Tongue (tissue), 2 donors: ENCODE data around the gene THBS3. TPM values are rescaled to one million over a fixed set of nuclear protein-coding genes. Genes with fewer than 3 reads are reported as not detected.

Source experiments
- DNase-seq: peaks from one replicate; pipeline ENCODE4 v3.0.0-alpha.2; 2015
- total RNA-seq: library from RNA; depleted of rRNA; stranded (reverse); fragments of >200 nt; gene quantifications from one replicate; pipeline ENCODE4 v1.2.3, GENCODE V29; 2014

Gene THBS3
- total RNA-seq, 1 donor from 2014 or later: 61.0 TPM

DNA sequence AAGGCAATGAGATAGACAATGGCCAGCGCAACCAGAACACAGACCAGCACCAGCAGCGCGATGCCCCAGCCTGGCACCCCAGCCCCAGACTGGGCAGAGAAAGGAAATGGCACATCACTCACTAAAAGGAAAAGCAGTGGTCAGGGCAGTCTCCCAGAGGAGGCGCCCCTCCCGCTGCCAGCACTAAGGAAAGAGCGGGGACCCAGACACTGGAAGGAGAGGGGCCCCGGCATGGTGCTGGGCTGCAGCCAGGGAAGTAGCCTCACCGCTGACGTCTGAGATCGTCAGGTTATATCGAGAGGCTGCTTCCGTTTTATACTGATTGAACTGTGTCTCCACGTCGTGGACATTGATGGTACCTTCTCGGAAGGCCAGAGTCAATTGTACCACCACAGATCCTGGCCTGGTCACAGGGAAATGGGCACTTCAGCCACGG lies 20.2 kb downstream of the THBS3 start:
- no peak for DNase-seq

DNA sequence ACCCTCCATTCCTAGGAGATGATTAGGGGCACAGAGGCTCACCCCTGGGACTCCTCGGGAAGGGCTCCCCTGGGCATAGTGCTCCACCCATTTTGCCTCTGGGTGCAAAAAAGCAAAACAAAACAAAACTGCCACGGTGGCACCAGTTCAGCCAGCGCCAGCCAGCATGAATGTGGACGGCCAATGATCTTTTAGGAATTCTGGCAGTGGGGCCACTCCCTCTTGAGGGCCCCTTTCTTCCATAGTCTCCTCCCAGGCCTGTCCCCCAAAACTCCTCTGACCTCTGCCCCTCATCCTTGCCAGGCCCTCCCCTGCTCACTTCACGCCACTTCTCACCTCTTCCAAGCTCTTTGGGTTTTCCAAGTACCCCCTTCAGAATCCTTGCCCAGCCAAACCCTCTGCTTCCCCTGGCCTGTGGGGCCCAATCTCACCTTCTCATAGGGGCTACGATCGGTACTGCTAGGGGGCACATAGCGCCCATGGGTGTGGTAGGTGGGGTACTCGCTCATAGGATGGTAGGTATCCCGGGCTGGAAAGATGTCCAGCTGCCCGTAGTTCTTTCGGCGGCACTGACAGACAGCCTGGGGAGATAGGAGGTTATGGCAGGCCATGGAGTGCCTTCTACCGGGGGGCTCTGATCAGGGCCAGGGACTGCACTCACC lies 20.8 kb downstream of the THBS3 start:
- DNase-seq: no peak

DNA sequence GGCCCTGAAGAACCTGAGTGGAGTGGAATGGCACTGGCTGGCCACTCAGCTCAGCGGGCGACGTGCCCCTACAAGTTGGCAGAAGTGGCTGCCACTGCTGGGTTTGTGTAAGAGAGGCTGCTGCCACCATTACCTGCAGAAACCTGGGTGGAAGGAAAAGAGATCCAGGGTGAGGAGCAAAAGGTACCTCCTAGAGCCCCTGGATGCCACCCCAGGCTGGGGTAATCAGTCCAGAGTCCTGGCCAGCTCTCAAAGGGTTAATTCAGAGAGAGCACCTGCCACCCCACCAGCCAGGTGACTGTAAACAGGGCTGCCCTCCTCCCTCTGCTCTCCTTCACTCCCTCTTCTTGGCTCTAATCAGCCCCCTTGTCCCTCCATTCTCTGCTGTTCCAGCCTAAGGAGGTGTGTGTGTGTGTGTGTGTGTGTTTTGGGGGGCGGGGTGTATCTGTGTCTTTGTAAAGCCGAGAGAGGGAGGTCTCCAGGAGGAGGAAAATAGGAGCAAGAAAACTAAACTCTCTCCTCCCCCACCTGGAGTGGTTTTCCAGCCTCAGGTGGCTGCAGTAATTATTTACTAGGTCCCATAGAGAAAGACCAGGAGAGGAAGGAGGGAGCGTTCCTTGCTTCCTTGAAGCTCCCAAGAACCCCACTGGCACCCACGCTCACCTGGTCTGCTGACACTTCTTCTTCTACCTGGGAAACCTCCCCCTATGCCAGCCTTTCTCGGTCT lies 21.5 kb downstream of the THBS3 start:
- DNase-seq: no peak

DNA sequence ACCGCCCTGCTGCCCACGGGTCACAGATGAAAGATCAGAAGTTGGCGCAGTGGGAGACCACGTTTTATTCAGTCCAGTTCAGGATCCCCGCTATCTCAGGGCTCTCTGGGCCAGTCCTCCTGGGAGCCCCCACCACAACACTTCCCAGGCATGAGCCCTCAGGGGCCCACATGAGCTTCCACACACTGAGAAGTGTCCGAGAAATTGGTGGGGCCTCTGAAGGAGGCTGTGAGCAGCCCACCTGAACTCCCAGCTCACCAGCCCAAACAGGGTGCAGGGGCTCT lies 22.0 kb downstream of the THBS3 start:
- no peak for DNase-seq

DNA sequence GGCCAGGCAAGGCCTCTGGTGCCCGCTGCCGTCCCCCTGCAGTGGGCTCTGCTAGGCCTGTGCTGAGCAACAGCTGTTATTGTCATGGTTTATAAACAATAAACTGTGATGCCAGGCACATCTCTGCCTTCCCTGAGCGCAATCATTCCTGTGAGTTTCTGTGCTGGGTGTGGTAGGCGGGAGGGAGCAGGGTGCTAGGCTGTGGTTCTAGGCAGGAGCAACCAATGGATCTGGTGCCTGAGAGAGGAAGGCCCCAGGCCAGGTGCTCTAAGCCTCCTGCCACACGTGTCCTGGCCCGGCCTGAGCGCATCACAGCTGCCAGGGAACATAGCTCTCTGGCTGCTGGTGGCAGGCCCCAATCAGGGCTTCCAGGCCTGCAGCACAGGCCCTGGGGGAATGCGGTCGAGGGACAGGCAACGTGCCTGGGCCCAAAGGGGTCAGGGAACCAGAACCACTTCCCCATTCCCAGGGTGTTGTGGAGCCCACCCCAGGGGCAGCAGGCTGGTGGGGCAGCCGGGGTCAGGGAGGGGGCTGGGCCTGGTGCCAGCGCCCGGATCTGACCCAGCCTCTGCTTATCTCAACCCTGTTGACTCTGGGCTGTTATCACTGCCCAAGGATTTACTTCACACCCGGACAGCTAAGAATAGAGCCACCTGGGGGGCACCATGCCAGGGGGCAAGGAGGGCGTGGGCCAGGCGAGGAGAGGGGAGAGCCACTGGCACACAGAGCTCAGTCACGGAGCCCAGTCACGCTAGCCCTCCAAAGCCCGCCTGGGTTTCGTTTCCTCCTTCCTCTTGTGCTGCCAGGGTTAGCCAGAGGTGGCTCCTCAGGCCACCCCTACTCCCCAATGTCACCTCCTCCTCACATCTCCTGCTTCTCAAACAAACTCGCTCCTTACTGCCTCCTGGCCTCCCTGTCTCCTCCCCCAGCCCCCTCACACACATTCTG lies 22.6 kb downstream of the THBS3 start:
- peak; percentile 49 for DNase-seq

DNA sequence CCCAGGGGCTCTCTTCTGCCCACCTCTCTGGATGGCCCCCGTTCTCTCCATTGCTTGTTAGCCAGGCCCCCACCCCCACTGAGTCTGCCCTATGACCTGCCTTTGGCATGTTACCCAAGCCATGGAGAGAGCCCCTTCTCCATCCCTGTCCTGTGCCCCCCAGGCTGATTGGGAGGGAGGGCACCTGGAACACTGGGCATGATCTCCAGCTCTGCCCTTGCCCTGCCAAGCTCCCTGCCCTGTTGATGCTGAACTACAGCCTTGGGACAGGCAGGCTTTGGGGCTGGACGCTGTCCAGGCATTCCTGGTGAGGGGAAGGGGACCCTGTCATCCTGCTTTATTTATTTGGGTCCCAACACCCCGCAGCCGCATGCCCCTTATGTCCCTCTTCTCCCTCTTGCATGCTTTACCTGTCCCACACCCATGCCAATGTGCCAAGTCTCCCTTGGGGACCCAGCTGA lies 23.3 kb downstream of the THBS3 start:
- no peak for DNase-seq

DNA sequence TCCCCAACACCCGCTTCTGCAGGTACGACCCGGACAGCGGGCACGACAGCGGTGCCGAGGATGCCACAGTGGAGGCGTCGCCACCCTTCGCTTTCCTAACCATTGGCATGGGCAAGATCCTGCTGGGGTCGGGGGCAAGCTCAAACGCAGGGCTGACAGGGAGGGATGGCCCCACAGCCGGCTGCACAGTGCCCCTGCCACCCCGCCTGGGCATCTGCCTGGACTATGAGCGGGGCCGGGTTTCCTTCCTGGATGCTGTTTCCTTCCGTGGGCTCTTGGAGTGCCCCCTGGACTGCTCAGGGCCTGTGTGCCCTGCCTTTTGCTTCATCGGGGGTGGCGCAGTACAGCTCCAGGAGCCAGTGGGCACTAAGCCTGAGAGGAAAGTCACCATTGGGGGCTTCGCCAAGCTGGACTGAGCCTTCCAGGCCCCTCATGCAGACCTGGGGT lies 23.9 kb downstream of the THBS3 start:
- no peak for DNase-seq

DNA sequence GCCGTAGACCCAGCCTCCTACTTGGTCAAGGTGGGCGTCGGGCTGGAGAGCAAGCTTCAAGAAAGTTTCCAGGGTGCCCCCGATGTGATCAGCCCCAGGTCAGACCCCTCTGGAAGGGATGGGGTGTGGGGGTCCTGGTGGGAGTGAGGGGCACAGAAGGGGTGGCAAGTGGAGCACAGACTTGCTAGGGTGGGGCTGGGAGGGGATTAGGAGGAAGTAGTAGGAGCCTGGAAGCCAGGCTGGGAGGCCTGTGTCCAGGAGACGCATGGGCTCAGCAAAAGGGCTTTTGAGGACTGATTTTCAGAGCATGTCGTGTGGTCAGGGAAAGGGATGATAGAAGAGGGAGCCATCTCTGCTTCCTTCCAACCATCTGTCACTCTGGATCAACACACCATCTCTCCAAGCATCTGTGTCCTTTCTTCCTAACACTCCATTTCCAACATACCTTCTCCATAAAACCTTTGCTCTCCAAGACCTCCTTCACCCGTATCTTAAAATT lies 25.6 kb downstream of the THBS3 start:
- DNase-seq: no peak

DNA sequence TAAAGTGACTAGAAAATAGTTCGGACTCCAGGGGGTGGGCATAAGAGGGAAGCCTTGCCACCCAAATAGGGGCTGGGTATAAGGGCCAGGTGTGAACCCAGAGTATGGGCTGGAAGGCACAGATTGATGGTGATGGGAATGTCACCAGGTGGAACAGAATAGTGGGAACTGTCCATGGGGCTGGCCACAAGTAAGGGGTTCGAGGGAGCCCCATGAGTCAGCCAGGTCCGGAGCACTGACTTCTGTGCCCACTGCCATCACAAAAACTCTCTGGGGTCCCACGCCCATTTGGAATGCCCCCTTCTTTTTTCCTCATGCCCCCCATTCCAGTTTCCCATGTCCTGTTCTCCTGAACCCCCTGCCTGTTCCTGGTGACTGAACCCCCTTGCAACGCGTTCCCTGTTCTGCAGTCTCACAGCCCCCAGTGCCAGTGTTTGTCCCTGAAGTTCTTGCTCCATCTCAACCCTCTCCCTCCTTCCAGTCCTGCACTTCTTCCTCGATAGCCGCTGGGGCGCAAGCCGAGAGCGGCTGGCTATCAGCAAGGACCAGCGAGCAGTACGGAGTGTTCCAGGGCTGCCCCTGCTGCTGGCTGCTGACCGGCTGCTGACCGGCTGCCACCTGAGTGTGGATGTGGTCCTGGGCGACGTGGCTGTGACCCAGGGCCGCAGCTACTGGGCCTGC lies 26.2 kb downstream of the THBS3 start:
- DNase-seq: no peak

DNA sequence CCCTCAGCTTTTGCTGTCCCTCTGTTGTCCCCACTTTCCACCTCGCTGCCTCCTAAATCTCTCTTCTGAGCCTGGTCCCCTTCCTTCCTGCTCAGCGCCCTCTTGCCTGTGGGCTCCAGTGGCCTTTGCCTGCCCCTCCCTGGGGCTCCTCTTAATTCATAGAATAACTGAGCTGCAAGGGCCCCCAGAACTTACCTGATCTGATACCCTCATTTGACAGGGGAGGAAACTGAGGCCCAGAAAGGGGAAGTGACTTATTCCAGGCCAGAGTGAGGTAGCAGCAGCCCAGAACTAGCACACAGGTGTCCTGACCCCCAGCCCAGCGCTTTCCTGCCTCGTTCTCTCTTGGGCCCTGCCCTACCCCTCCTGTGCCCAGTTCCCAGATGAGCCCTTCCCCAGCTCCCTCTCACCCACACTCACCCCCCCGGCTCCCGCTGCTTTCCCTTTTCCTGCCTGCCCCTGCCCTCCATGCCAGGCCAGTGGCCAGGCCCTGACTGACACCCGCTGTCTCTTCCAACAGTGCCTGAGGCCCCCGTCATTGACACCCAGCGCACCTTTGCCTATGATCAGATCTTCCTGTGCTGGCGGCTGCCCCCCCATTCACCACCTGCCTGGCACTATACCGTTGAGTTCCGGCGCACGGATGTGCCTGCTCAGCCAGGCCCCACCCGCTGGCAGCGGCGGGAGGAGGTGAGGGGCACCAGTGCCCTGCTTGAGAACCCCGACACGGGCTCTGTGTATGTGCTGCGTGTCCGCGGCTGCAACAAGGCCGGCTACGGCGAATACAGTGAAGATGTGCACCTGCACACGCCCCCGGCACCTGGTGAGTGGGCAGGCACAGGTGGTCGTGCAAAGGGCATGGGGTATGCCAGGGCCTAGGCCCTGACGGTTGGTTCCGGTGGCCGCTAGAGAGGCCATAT lies 28.3 kb downstream of the THBS3 start:
- no peak for DNase-seq

DNA sequence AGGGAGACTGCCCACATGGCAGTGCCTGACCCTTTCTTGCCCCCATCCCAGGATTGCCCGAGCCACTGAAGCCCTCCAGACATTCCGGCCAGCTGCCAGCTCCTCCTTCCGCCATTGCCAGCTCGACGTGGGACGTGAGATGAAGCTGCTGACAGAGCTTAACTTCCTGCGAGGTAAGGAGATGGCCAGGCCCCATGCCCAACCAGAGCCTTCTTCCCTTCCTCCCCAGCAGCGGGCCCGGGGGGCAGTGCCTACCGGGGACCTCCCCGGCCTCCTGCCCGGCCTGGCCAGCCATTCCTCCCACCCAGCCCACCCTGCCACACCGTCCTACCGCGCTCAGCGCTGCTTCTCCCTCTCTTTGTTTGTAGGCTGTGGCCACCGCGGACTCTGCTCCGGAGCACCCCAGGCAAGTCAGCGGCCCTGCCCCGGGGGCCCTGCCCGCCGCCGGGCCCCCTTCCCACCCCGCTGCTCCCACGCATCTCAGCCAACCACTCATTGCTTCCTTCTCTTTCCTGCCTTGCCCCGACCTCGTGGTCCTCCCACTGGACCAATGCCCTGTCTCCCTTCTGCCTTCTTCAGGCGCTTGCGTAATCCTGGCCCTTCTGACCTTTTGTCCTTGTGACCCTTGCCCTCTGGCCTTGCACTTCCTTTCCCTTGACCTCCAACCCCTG lies 29.1 kb downstream of the THBS3 start:
- DNase-seq: no peak

DNA sequence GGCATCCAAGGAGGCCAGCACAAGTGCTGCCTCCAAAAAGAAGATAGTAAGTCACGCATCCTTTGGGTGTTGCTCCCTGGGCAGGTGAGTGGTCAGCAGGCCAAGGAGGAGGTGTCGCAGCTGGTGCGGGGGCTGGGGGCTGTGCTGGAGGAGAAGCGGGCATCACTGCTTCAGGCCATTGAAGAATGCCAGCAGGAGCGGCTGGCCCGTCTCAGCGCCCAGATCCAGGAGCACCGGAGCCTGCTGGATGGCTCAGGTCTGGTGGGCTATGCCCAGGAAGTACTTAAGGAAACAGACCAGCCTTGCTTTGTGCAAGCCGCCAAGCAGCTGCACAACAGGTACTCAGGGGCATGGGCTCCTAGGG lies 29.8 kb downstream of the THBS3 start:
- no peak for DNase-seq

DNA sequence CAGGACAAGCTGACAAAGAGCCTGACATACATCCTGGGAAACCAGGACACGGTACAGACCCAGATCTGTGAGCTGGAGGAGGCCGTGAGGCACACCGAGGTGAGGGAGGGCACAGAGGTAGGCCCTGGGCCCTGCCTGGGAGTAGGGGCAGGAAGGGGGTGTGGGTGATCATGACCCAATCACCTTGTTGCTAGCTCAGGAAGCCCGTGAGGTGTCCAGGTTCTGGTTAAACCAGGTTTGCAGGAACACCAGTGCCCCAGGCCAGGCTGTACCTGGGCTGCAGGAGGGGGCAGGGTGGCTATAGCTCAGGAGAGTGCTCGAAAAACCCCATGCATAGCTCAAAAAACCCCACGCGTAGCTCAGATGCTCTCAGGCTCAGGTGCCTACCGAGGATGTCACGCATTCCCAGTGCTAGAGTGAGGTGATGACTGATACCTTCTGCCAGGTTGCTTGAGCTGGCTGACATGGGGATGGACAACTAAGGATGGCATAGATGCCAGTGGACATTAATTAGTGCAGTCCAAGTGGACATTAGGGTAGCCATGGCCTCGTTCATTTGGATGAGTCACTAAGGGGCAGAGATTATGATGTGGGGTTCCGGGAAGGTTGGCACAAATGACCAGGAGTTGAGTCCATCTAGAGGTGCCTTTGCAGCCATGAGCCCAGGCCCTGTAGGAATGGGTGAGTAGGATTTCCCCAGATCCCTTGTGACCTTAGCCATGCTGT lies 30.3 kb downstream of the THBS3 start:
- no peak for DNase-seq

DNA sequence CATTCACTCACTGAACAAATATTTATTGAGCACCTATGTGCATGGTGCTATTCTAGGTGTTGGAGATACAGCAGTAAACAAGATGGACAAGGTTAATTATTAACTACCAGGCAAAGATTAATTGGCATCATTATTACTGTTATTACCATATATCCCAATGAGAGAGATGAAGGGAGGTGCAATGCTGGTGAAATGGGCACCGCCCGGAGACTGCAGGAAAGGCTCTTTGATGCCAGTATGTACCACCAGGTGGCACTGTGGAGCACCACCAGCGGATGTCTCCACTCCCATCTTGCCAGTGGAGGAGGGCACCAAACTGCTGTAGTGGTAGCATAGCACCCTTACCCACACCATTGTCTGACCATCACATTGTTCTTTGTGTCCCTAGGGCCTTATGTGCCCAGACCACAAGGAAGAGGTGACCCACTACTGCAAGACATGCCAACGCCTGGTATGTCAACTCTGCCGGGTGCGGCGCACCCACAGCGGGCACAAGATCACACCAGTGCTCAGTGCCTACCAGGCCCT lies 31.1 kb downstream of the THBS3 start:
- peak; percentile 90 for DNase-seq

DNA sequence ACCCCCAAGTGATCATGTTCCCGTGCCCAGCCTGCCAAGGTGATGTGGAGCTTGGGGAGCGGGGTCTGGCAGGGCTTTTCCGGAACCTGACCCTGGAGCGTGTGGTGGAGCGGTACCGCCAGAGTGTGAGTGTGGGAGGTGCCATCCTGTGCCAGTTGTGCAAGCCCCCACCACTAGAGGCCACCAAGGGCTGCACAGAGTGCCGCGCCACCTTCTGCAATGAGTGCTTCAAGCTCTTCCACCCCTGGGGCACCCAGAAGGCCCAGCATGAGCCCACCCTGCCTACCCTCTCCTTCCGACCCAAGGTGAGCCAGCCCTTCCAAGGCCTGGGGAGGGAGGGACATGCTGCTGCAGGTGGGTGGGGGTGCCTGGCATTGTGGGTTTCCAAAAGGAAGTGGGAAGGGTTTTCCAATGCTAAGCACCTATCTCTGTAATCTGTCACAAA lies 31.7 kb downstream of the THBS3 start:
- no peak for DNase-seq

DNA sequence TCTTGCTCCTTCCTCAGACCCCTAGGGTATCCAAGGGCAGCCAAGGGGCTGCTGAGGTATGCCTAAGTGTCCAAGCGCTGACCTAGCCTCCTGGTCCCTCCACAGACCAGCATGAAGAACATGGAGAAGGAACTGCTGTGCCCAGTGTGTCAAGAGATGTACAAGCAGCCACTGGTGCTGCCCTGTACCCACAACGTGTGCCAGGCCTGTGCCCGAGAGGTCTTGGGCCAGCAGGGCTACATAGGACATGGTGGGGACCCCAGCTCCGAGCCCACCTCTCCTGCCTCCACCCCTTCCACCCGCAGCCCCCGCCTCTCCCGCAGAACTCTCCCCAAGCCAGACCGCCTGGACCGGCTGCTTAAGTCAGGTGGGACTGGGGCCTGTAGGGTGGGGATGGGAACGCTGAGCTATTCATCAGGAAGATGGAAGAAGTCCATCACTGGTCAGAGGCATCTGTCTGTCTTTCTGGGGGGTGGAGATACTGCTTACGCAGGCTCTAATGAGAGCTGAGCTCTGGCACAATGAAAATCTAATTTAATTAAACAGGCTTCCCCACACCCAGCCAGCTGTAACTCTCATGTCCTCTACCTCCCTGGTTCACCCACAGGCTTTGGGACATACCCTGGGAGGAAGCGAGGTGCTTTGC lies 32.3 kb downstream of the THBS3 start:
- DNase-seq: no peak

DNA sequence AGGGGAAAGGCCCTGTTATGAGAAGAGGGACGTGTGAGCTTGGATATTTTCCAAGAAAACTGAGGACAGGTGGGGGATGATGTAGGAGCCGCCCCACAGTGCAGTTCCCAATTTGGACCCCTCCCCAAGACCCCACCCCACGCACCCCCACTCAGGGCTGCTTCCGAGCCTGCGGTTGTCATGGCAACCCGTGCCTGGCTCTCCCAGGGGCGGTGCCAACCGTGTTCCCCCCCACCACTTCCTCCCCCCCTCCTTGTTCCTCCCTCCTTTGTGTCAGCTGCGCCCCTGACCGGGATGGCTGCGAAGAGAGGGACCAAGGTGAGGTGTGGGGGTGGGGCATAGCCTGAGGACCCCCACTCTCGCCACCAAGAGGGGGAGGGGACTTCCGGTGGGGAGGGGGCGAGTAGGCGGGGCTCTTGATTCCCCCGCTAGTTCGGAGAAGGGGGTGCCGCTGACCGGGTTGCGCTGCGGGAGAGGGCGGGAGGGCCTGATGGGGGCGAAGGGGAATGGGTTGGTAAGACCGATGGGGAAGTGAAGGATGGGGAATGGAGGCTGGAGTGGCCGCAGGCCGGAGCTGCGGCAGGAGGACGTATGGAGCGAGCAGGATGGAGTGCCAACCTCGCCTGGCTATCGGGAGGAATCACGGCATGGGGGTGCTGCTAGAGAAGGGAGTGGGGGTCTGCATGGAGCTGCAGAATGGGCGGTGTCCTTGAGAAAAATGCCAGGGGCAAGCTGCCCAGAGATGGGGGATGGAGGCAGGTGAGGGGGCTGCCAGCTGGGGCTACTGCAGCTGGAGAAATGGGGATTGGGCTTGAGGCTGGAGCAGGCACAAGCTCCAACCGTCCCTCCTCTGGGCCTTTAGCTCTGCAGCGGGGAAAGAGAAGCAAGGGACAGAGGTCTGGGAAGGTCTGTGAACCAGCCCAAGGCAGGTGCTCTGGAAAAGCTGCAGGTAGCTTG lies 33.1 kb downstream of the THBS3 start:
- peak; percentile 48 for DNase-seq
